Stimulated activated CD8-positive, alpha-beta memory T cell treated with anti-CD3 and anti-CD28 coated beads, Interleukin-7, amount 100 ng/mL, for 1 hour (primary cell): ENCODE measurements around the gene RYR1.
A peak's percentile ranks its signal among the peaks of the same experiment; 100 is the strongest.
"Not testable (repeated sequence)": the region's sequence is repeated elsewhere in the genome, so short reads cannot be mapped to it uniquely, and the experiment has no call there.

Experiments used
- DNase-seq, 2 donors: peaks; one replicate each; pipeline ENCODE4 v3.0.0-alpha.2; 2020; ENCODE audit warnings: low read depth in 2 of 2

The RYR1 gene

DNA sequence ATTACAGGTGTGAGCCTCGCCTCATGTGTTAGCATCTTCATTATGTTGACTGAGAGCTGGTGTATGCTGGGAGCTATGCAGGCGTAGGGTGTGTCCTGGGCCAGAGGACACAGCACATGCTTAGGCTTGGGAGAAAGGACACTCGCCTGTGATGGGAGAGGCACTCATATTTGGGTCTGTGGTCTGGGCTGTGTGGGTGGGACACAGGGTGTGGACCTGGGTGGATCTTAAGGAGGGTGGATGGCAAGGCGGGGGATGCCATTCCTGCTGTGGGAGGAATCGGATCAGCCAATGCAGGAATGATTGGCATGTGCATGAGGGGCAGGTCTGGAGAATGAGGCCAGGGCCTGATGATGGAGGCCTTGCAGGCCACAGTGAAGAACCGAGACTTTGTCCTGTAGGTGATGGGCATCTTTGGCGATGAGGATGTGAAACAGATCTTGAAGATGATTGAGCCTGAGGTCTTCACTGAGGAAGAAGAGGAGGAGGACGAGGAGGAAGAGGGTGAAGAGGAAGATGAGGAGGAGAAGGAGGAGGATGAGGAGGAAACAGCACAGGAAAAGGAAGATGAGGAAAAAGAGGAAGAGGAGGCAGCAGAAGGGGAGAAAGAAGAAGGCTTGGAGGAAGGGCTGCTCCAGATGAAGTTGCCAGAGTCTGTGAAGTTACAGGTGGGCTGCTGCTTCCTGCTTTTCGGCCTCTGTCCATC is 55.4 kb downstream of the RYR1 start:
- DNase-seq = no peak

DNA sequence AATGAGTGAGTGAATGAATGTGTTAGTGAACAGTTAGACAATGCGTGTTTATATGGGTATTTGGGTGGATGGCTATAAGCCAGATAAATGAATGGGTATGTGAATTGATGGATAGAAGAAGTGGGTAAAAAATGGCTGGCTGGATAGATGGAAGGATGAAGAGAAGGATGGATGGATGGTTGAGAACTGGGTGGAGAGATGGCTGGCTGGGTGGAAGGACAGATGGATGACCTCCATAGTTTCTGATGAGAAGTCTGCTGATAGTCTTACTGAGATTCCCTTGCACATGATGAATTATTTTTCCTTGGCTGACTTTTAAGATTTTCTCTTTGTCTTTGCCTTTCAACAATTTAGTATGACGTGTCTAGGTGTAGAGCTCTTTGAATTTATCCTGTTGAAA is 57.4 kb downstream of the RYR1 start:
- DNase-seq = no peak

DNA sequence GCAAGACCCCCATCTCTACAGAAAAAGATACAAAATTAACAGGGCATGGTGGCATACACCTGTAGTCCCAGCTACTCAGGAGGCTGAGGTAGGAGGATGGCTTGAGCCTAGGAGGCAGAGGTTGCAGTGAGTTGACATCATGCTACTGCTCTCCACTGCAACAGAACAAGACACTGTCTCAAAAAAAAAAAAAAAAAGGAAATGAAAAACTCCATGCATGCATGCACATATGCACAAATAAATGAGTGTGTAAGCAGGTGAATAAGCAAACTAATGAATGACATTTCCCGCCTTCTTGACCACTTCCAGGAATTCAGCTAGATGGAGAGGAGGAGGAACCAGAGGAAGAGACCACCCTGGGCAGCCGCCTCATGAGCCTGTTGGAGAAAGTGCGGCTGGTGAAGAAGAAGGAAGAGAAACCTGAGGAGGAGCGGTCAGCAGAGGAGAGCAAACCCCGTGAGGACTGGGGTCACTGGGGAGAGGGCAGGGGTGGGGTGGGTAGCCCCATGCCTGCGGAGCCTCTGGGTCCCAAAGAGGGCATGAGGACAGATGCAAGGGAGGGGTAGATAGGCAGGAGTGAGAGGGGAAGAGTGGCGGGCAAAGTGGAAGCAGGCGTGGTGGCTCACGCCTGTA is 58.8 kb downstream of the RYR1 start:
- DNase-seq = no peak

DNA sequence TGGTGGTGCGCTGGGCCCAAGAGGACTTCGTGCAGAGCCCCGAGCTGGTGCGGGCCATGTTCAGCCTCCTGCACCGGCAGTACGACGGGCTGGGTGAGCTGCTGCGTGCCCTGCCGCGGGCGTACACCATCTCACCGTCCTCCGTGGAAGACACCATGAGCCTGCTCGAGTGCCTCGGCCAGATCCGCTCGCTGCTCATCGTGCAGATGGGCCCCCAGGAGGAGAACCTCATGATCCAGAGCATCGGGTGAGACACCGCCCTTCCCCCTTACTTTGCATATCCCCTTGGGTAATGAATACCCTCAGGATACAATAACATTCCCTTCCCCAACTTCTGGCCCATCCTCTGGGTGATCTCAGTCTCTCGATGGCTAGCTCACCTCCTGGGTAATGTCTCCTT is 60.9 kb downstream of the RYR1 start:
- DNase-seq = no peak

DNA sequence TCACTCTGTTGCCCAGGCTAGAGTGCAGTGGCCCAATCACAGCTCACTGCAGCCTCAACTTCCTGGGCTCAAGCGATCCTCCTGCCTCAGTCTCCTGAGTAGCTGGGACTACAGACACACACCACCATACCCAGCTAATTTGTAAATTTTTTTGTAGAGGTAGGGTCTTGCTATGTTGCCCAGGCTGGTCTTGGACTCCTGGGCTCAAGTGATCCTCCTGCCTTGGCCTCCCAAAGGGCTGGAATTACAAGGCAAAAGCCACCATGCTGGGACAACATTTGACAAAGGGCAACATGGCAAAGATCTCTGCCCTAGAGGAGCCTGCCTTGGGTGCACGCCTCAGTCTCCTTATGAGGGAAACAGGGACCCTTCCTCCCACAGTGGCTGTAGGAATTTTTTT is 61.9 kb downstream of the RYR1 start:
- not testable (repeated sequence) for DNase-seq

DNA sequence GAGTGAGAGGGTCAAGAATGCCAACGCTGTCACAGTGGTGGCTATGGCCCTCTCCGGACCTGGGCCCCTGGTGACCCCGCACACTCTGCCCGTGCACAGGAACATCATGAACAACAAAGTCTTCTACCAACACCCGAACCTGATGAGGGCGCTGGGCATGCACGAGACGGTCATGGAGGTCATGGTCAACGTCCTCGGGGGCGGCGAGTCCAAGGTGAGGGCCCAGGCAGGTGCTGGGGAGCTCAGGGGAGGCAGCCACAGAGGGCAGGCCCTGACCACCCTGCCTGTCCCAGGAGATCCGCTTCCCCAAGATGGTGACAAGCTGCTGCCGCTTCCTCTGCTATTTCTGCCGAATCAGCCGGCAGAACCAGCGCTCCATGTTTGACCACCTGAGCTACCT is 62.6 kb downstream of the RYR1 start:
- DNase-seq = no peak

DNA sequence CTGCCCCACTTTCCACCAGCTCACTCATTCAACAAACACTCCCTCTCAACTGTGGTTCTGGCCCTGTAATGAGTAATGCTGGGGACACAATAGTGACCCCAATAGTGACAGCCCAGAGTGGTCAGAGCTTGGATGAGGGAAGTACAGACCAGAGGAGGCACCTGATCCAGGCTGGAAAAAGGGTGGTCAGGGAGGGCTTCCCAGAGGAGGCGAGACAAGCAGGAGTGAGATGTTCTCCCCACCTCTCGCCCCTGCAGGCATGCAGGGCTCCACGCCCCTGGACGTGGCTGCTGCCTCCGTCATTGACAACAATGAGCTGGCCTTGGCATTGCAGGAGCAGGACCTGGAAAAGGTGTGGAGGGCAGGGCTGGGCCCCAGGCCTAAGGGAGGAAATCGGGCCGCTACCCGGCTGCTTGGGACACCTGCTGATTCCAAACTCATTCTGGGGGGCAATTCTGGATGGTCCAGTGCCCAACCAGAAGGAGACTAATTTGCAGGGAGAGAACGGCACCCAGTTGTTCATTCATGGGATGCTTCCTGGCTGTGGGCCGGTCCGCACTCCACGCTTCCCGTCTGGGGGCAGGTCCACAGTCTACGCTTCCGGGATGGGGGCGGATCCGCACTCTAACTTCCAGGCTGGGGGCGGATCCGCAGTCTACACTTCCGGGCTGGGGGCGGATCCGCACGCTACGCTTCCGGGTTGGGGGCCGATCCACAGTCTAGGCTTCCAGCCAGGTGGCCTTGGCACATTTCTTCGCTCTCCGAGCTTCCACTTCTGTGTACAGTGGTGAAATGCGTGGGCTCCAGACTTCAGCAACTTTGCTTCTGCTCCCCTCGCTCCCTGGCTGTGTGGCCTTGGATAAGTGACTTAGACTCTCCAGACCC is 63.4 kb downstream of the RYR1 start:
- no peak for DNase-seq

DNA sequence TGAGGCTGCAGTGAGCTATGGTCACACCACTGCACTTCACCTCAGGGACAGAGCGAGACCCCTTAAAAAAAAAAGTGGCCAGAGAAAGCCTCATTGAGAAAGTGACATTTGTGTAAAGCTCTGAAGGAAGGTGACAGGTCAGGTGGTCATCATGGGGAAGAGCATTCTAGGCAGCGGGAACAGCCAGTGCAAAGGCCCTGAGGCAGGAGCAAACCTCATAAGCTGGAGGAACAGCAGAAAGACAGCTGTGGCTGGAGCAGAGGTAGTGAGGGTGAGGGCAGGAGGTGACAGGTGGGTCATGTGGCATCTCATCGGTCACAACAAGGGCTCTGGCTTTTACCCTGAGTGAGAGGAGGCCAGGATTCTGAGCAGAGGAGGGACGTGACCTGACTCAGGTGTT is 64.4 kb downstream of the RYR1 start:
- DNase-seq = no peak

DNA sequence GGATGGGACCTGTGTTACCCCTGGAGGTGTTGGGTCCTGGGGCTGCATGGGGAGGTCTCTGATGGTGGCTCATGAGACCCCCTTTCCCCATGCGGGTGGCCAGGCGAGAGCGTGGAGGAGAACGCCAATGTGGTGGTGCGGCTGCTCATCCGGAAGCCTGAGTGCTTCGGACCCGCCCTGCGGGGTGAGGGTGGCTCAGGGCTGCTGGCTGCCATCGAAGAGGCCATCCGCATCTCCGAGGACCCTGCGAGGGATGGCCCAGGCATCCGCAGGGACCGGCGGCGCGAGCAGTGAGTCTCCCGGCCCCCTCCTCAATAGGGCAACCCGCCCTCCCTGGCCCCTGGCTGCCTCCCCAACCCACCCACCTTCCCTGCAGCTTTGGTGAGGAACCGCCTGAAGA is 66.0 kb downstream of the RYR1 start:
- no peak for DNase-seq

DNA sequence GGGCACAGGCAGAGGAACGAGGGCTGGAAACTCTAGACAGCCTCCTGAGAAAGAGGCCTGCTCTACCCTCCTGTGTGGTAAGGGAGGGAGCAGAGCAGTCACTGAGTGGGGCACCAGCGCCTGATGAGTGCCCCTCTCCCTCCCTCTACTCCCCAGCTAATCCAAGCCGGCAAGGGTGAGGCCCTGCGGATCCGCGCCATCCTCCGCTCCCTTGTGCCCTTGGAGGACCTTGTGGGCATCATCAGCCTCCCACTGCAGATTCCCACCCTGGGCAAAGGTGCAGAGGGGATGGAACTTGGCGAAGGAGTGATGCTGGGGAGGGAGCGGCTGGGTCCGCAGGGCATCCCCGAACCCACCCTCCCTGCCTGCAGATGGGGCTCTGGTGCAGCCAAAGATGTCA is 67.0 kb downstream of the RYR1 start:
- no peak for DNase-seq

DNA sequence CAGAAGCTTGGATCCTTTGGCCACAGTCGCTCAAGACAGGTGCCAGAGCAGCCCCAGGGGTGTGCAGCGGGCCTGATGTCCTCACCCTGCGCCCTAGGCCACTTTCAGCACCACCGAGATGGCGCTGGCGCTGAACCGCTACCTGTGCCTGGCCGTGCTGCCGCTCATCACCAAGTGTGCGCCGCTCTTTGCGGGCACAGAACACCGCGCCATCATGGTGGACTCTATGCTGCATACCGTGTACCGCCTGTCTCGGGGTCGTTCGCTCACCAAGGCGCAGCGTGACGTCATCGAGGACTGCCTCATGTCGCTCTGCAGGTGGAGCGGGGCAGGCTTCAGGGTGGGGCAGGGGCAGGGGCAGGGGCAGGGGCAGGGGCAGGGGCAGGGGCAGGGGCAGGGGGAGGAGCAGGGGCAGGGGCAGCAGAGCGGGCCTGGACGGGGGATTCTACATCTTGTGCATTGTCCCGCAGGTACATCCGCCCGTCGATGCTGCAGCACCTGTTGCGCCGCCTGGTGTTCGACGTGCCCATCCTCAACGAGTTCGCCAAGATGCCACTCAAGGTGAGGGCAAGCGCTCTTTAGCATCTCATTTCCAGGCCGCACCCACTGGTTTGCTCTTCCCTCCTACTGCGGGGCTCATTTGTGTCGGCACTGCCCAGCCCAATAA is 69.1 kb downstream of the RYR1 start:
- no peak for DNase-seq

DNA sequence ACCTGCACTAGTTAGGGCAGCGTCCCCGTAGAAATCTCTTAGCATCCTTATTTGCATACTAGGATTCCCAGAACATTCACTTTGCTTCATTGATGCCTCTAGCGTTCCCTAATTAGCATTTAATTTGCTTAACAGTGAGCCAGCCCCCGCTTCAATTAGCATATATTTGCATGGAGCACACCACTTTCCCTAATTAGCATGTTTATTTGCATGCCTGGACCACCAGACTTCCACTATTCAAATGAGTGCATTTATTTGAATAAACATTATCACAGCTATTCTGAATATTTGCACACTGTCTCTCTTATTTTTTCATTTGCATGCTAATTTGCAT is 69.6 kb downstream of the RYR1 start:
- DNase-seq = no peak

DNA sequence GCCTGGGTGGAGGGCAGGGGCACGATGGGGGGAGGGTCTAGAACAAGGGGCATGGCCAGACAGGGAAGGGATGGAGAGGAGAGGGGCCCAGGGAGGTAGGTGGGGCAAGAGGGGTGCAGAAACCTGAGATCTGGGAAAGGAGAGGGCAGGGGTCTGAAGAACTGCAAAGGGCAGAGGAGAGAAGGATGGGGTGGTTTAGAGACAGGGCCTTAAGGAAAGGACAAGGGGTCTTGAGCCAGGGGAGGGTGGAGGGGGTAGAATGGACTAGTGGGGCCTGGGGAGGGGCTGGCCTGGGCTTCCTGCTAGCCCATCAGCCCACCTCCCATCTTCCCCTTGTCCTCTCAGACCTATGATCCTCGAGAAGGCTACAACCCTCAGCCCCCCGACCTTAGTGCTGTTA is 72.5 kb downstream of the RYR1 start:
- DNase-seq = no peak

DNA sequence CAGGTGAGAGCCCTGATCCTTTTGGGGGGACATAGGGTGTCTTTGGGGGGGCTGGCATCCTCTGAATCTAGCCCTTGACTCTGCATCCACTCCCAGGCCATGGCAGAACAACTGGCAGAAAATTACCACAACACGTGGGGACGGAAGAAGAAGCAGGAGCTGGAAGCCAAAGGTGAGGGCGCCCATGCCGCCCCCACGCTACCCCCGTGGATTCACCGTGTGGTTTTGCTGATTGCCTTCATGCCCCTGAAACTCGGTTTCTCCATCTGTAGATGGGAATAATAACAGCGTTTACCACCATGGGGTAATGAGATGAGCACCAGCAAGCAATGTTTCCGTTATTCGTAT is 72.9 kb downstream of the RYR1 start:
- no peak for DNase-seq

DNA sequence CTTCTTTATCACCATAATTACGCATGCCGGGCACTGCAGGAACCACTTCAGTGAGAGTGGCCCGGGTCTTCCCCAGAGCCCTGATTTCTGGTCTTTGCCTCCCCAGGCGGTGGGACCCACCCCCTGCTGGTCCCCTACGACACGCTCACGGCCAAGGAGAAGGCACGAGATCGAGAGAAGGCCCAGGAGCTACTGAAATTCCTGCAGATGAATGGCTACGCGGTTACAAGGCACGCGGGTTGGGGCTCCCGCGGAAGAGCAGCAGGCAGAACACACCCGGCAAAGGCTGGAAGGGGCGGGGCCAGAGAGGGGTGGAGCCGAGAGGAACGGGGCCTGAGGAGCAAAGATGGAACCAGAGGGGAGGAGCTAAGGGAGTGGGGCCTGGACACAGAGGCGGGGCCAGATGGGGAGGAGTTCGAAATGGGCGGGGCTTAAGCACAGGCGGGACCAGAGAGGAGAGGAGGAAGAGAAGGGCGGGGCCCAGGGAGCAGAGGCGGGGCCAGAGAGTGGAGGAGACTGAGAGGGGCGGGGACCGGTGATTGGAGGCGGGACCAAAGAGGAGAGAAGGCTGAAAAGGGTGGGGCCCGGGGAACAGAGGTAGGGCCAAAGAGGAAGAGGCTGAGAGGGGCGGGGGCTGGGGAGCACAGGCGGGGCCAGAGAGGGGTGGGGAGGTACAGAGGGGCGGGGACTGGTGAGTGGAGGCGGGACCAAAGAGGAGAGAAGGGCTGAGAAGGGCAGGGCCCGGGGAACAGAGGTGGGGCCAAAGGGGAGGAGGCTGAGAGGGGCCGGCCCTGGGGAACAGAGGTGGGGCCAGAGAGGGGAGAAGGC is 73.4 kb downstream of the RYR1 start:
- peak in 1 of 2 donors; percentile 70 for DNase-seq

DNA sequence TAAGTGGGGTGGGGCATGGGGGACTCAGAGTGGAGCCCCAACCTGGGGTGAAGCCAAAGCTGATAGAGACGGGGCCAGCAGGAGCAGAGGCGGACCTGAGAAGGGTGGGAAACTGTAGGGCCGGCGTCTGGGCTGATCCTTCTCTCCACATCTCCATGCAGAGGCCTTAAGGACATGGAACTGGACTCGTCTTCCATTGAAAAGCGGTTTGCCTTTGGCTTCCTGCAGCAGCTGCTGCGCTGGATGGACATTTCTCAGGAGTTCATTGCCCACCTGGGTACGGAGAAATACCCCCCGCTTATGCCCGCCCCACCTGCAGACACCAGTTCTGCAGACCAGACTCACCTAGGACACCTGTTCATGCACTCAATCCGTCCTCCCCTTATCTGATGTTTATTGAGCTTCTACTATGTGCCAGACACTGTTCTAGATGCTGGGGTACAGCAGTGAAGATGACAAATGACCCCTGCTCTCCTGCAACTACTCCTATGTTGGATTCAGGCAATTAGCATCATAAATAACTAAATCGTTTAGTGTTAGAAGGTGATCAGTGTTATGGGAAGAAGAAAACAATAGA is 74.1 kb downstream of the RYR1 start:
- no peak for DNase-seq

DNA sequence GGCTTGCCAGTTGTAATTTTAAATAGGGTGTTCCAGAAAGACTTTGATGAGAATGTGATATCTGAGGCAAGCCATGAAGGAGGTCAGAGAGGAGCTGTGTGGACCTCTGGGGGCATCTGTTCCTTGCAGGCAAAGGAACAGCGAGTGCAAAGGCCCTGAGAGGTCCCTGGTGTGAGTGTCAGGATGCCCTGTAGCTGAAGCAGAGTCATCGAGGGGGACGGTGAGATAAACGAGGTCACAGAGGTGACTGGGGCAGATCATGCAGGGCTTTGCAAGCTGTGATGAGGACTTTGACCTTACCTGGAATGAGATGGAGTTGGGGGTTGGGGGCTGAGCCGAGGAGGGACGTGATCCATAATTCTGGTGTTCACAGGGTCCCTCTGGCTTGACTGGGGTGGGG is 75.0 kb downstream of the RYR1 start:
- DNase-seq = no peak

DNA sequence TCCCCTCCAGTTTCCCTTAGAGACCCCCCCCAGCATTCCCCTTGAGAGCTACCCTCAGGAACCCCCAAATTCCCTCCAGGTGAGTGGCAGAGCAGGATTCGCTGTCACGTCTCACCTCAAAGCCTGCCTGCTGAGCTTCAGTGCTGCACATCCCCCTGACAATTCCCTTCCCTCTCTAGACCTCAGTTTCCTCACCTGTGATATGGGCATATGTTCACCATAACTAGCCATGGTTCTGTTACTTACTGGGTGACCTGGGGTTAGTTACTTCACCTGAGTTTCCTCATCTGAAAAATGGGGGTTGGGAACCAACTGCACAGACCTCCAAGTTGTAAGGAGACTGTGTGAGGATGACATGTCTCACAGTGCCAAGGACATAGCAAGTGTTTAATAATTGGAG is 75.5 kb downstream of the RYR1 start:
- DNase-seq = no peak

DNA sequence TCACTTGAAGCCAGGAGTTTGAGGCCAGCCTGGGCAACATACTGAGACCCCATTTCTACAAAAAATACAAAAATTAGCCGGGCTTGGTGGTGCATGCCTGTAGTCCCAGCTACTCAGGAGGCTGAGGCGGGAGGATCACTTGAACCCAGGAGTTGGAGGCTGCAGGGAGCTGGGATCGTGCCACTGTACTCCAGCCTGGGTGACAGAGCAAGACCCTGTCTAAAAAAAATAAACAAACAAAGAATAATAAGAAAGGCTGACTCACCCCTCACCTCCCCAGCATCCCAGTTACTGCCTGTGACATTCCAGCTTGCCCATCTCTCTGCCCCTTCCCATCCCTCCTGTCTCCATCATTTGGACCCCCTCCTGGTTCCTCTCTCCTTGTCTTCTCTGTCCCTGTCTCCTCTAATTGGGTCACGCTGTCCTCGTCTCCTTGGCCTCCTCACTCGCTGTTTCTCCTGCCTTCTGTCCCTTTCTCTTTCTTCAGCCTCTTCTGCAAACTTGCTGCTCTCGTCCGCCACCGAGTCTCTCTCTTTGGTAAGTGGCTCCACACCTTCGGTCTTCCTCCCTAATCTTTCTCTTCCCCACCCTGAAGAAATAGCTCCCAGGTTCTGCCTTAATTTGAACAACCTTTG is 77.7 kb downstream of the RYR1 start:
- DNase-seq = no peak

DNA sequence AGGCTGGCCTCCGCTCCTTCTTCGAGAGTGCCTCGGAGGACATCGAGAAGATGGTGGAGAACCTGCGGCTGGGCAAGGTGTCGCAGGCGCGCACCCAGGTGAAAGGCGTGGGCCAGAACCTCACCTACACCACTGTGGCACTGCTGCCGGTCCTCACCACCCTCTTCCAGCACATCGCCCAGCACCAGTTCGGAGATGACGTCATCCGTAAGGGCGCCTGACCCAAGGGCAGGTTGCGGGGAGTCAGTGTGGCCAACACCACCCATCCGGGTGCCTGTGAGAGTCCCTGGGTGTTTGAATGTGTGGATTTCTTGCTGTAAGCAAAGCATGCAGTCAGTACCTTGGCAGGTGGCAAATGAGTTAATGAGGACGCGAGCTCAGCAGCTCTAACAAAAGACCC is 78.8 kb downstream of the RYR1 start:
- DNase-seq = no peak

DNA sequence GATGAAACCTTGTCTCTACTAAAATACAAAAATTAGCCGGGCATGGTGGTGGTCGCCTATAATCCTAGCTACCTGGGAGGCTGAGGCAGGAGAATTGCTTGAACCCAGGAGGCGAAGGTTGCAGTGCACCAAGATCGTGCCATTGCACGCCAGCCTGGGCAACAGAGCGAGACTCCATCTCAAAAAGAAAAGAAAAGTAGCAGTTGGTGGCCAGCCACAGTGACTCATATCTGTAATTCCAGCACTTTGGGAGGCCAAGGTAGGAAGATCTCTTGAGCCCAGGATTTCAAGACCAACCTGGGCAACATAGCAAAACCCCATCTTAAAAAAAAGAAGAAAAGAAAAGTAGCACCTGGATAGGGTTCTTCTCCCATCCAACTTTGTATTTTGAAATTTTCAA is 79.7 kb downstream of the RYR1 start:
- DNase-seq = not testable (repeated sequence)
